Loucy (cell line): ENCODE data around the gene ADAMTSL4.

Source experiments
- CTCF ChIP-seq: fragments of 200-600 bp; sonication (generic); conservative IDR thresholded peaks from 2 replicates; pipeline ENCODE4 v1.5.1; 2014; ENCODE audit warnings: mild to moderate bottlenecking, antibody characterized with exemption, low read length
- EZH2phosphoT487 ChIP-seq: fragments of 200-600 bp; IDR thresholded peaks from 2 replicates; pipeline ENCODE4 v1.6.1; 2018; ENCODE audit warnings: antibody characterized with exemption, mild to moderate bottlenecking, moderate library complexity, borderline replicate concordance

- TF ChIP-seq CTCF (no peak), EZH2phosphoT487 (no peak)
These were observed 40.2 kb upstream of the ADAMTSL4 start for GRCh38 chr1:150508982-150509381.
